GM23248 (cell line): ENCODE data around the gene DNM1.

Experiments
- EZH2 ChIP-seq: fragments of 200-600 bp; sonication (generic); IDR thresholded peaks from 2 replicates; pipeline ENCODE4 v1.6.1; 2018; ENCODE audit warnings: antibody characterized with exemption, mild to moderate bottlenecking; ENCODE audit not compliant: insufficient read depth, poor library complexity, severe bottlenecking
- EZH2phosphoT487 ChIP-seq: fragments of 200-600 bp; sonication (generic); IDR thresholded peaks from 2 replicates; pipeline ENCODE4 v1.6.1; 2018; ENCODE audit warnings: antibody characterized with exemption, moderate library complexity, mild to moderate bottlenecking, low read depth; ENCODE audit not compliant: insufficient read depth

DNA sequence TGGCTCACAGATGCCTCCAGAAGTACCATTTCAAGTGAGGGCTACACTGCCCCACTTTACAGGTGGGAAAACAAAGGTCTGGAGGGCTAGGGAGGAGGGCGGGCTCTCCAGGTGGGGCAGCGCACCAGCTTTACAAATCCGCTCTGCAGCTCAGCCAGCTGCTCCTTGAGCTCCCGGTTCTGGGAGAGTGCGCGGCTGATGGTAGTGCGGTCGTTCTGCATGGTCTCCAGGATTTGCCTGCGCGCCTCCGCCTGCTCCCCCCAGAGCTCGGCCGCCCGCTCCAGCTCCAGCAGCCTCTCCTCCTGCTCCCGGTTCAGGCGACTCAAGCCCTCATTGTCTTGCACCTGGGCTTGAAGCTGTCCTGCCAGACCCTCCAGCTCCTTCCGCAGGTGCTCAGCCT, 57.2 kb downstream of the DNM1 start:
- no peak for TF ChIP-seq EZH2
- TF ChIP-seq EZH2phosphoT487: no peak
